SK-N-SH (cell line): ENCODE measurements around the gene NTNG1. TPM values are rescaled to one million over a fixed set of nuclear protein-coding genes. Genes with fewer than 3 reads are reported as not detected.

ENCODE experiments used
- CTCF ChIA-PET: fragments of 300-600, 350-600 bp; formaldehyde crosslinking; extraction: SDS; loops from one replicate; lab custom pipeline; 2021; lab: Yijun Ruan, JAX
- POLR2A ChIA-PET: fragments of 350-600 bp; sonication (Branson Sonifier 250); formaldehyde crosslinking; extraction: SDS; loops from one replicate; lab custom pipeline; 2020; ENCODE audit warnings: antibody characterized with exemption, inconsistent platforms; lab: Yijun Ruan, JAX
- DNase-seq: peaks from one replicate; pipeline ENCODE4 v3.0.0; 2012
- H2AFZ ChIP-seq: fragments of 200-600 bp; sonication (generic); 2 replicates; pipeline ENCODE4 v1.8.1; 2016; ENCODE audit warnings: antibody characterized with exemption, mild to moderate bottlenecking, low read depth
- H3F3A ChIP-seq: fragments of 200-600 bp; sonication (generic); replicated peaks from 2 replicates; pipeline ENCODE3; 2016; ENCODE audit warnings: antibody characterized with exemption, mild to moderate bottlenecking; ENCODE audit not compliant: insufficient read depth
- H3K27ac ChIP-seq, 2 experiments: fragments of 200-500 bp in 1 of 2; fragments of 200-600 bp in 1 of 2; sonication (Bioruptor generic) in 1 of 2; sonication (generic), shearing (Covaris generic) in 1 of 2; 2 replicates each; pipeline versions ENCODE4 v1.5.1 to v1.6.1; 2014 to 2016; ENCODE audit warnings: low read depth in 2 of 2, inconsistent platforms in 1 of 2, low read length in 1 of 2, mild to moderate bottlenecking in 1 of 2, mixed read lengths in 1 of 2
- H3K27me3 ChIP-seq: fragments of 200-600 bp; sonication (generic), shearing (Covaris generic); 2 replicates; pipeline ENCODE4 v1.6.1; 2016; ENCODE audit warnings: mixed run types; ENCODE audit not compliant: insufficient read depth
- H3K36me3 ChIP-seq, 2 experiments: fragments of 200-500 bp in 1 of 2; fragments of 200-600 bp in 1 of 2; sonication (Bioruptor generic) in 1 of 2; sonication (generic) in 1 of 2; replicated peaks in 1 of 2; 2 replicates each; pipeline versions ENCODE3 to v1.5.1; 2014 to 2016; ENCODE audit warnings: low read length in 1 of 2, mild to moderate bottlenecking in 1 of 2; ENCODE audit not compliant: insufficient read depth in 2 of 2, control insufficient read depth in 1 of 2
- H3K4me1 ChIP-seq, 2 experiments: fragments of 200-500 bp in 1 of 2; fragments of 200-600 bp in 1 of 2; sonication (Bioruptor generic) in 1 of 2; sonication (generic), shearing (Covaris generic) in 1 of 2; 2 replicates each; pipeline versions ENCODE4 v1.5.1 to v1.6.1; 2014 to 2016; ENCODE audit warnings: low read depth in 1 of 2, low read length in 1 of 2, mixed run types in 1 of 2; ENCODE audit not compliant: insufficient read depth in 2 of 2, control insufficient read depth in 1 of 2
- H3K4me2 ChIP-seq: fragments of 200-600 bp; sonication (generic), shearing (Covaris generic); 2 replicates; pipeline ENCODE4 v1.6.1; 2017; ENCODE audit warnings: mixed run types
- H3K4me3 ChIP-seq, 2 experiments: fragments of 200-500 bp in 1 of 2; fragments of 200-600 bp in 1 of 2; sonication (Bioruptor generic) in 1 of 2; sonication (generic), shearing (Covaris generic) in 1 of 2; 2 replicates each; pipeline versions ENCODE4 v1.5.1 to v1.8.1; 2014 to 2016; ENCODE audit warnings: low read depth in 2 of 2, inconsistent platforms in 1 of 2, low read length in 1 of 2, mild to moderate bottlenecking in 1 of 2, mixed read lengths in 1 of 2, moderate library complexity in 1 of 2
- H3K79me2 ChIP-seq: fragments of 200-600 bp; sonication (generic); 2 replicates; pipeline ENCODE4 v1.8.1; 2017; ENCODE audit warnings: mild to moderate bottlenecking; ENCODE audit not compliant: insufficient read depth
- H3K9ac ChIP-seq: fragments of 200-600 bp; sonication (generic); 2 replicates; pipeline ENCODE4 v1.6.1; 2017; ENCODE audit warnings: mixed run types
- H3K9me2 ChIP-seq: fragments of 200-600 bp; sonication (generic); 2 replicates; pipeline ENCODE4 v1.6.1; 2017; ENCODE audit warnings: mixed run types
- H3K9me3 ChIP-seq: fragments of 200-600 bp; sonication (generic); 2 replicates; pipeline ENCODE4 v1.6.1; 2017; ENCODE audit warnings: mixed run types, mild to moderate bottlenecking, moderate library complexity
- H4K20me1 ChIP-seq: fragments of 200-600 bp; sonication (generic); 2 replicates; pipeline ENCODE4 v1.6.1; 2017; ENCODE audit warnings: mild to moderate bottlenecking, mixed run types; ENCODE audit not compliant: insufficient read depth
- CHD2 ChIP-seq: fragments of 150-350 bp; IDR thresholded peaks from 2 replicates; pipeline ENCODE4 v1.6.1; 2018; ENCODE audit warnings: low read length; ENCODE audit not compliant: partially characterized antibody
- ELF1 ChIP-seq: IDR thresholded peaks from 2 replicates; pipeline ENCODE4 v1.4.0; 2012
- EP300 ChIP-seq, 2 experiments: IDR thresholded peaks; 2 replicates each; pipeline versions ENCODE4 v1.4.0 to v1.6.1; 2012; ENCODE audit warnings: borderline replicate concordance in 1 of 2, low read depth in 1 of 2, low read length in 1 of 2
- FOXM1 ChIP-seq: IDR thresholded peaks from 2 replicates; pipeline ENCODE4 v1.4.0; 2012; ENCODE audit warnings: low read depth, mild to moderate bottlenecking
- GABPA ChIP-seq: IDR thresholded peaks from 2 replicates; pipeline ENCODE4 v1.4.0; 2012; ENCODE audit warnings: low read depth, mild to moderate bottlenecking
- JUND ChIP-seq: IDR thresholded peaks from 2 replicates; pipeline ENCODE4 v1.4.0; 2012
- MEF2A ChIP-seq: IDR thresholded peaks from 2 replicates; pipeline ENCODE4 v1.4.0; 2012; ENCODE audit warnings: low read depth, borderline replicate concordance
- NFIC ChIP-seq: IDR thresholded peaks from 2 replicates; pipeline ENCODE4 v1.4.0; 2012; ENCODE audit warnings: borderline replicate concordance
- POLR2AphosphoS5 ChIP-seq: IDR thresholded peaks from 2 replicates; pipeline ENCODE4 v1.6.1; 2012; ENCODE audit warnings: low read depth, low read length
- RAD21 ChIP-seq: IDR thresholded peaks from 2 replicates; pipeline ENCODE4 v1.6.1; 2012; ENCODE audit warnings: mild to moderate bottlenecking, low read length
- RFX5 ChIP-seq: IDR thresholded peaks from 2 replicates; pipeline ENCODE4 v1.6.1; 2012; ENCODE audit warnings: mild to moderate bottlenecking, improper control_type of control experiment, low read length
- RXRA ChIP-seq: IDR thresholded peaks from 2 replicates; pipeline ENCODE4 v1.4.0; 2012; ENCODE audit warnings: low read depth, mild to moderate bottlenecking, borderline replicate concordance
- SIN3A ChIP-seq: IDR thresholded peaks from 2 replicates; pipeline ENCODE4 v1.6.1; 2012; ENCODE audit warnings: low read depth, mild to moderate bottlenecking, low read length, moderate library complexity, borderline replicate concordance
- TAF1 ChIP-seq: IDR thresholded peaks from 2 replicates; pipeline ENCODE4 v1.6.1; 2012; ENCODE audit warnings: low read depth, mild to moderate bottlenecking, low read length, moderate library complexity, borderline replicate concordance
- TEAD4 ChIP-seq: IDR thresholded peaks from 2 replicates; pipeline ENCODE4 v1.4.0; 2012; ENCODE audit warnings: mild to moderate bottlenecking, borderline replicate concordance; ENCODE audit not compliant: insufficient read depth
- YY1 ChIP-seq: IDR thresholded peaks from 2 replicates; pipeline ENCODE4 v1.4.0; 2012; ENCODE audit warnings: low read depth, mild to moderate bottlenecking
- WGBS: methylation state at CpG from one replicate; pipeline ENCODE4 v1.1.6; 2017; ENCODE audit warnings: low lambda C conversion rate; 5-methylcytosine and 5-hydroxymethylcytosine counted together
- polyA plus RNA-seq, 3 experiments: library from polyadenylated mRNA; depleted of rRNA; stranded (reverse); fragments of >200 nt; gene quantifications; 2 replicates each; pipeline ENCODE4 v1.2.3, GENCODE V29; 2012
- TF ChIP-seq, protein P1 (sequence below): IDR thresholded peaks from 2 replicates; pipeline ENCODE4 v1.4.0; 2012; ENCODE audit warnings: low read depth, borderline replicate concordance
- TF ChIP-seq, protein P2 (sequence below): IDR thresholded peaks from 2 replicates; pipeline ENCODE4 v1.4.0; 2012; ENCODE audit warnings: low read depth
- TF ChIP-seq, protein P3 (sequence below): fragments of 150-350 bp; IDR thresholded peaks from 2 replicates; pipeline ENCODE4 v1.6.1; 2016; ENCODE audit warnings: mild to moderate bottlenecking, low read depth, low read length
- TF ChIP-seq, protein P4 (sequence below): IDR thresholded peaks from 2 replicates; pipeline ENCODE4 v1.4.0; 2012; ENCODE audit warnings: low read depth, borderline replicate concordance
- TF ChIP-seq, protein P5 (sequence below): fragments of 150-350 bp; IDR thresholded peaks from 2 replicates; pipeline ENCODE4 v1.6.1; 2017; ENCODE audit warnings: antibody characterized with exemption, low read length, low read depth, borderline replicate concordance

NTNG1 gene
- polyA plus RNA-seq, 1 of the 3 experiments (the other 2 are of a cell fraction), result 0.03 TPM

DNA sequence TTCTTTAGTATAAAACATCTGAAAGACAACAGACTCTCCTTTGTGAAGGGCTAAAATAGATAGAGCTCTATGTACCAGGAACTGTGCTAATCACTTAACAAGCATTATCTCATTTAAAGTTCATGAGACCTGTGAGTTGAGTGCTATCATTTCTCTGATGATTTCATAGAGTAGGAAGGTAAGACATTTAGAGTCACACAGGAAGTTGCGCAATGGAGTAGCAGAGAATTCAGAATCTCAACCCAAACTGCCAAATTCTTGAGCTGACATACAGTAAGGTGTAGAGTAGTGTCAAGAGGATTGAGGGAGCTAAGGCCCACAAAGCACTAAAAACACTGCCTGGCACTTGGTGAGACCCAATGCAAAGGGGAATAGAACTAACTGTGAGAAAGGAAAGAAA, 384.3 kb downstream of the NTNG1 start (continued):
- no peak for TF ChIP-seq YY1
- TF ChIP-seq, protein P1, sequence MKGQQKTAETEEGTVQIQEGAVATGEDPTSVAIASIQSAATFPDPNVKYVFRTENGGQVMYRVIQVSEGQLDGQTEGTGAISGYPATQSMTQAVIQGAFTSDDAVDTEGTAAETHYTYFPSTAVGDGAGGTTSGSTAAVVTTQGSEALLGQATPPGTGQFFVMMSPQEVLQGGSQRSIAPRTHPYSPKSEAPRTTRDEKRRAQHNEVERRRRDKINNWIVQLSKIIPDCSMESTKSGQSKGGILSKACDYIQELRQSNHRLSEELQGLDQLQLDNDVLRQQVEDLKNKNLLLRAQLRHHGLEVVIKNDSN, result no peak
- TF ChIP-seq NFIC, result no peak
- no peak for TF ChIP-seq RAD21
- TF ChIP-seq, protein P2, sequence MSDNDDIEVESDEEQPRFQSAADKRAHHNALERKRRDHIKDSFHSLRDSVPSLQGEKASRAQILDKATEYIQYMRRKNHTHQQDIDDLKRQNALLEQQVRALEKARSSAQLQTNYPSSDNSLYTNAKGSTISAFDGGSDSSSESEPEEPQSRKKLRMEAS, result no peak
- no peak for TF ChIP-seq RXRA
- TF ChIP-seq, protein P3, sequence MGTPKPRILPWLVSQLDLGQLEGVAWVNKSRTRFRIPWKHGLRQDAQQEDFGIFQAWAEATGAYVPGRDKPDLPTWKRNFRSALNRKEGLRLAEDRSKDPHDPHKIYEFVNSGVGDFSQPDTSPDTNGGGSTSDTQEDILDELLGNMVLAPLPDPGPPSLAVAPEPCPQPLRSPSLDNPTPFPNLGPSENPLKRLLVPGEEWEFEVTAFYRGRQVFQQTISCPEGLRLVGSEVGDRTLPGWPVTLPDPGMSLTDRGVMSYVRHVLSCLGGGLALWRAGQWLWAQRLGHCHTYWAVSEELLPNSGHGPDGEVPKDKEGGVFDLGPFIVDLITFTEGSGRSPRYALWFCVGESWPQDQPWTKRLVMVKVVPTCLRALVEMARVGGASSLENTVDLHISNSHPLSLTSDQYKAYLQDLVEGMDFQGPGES, result no peak

DNA sequence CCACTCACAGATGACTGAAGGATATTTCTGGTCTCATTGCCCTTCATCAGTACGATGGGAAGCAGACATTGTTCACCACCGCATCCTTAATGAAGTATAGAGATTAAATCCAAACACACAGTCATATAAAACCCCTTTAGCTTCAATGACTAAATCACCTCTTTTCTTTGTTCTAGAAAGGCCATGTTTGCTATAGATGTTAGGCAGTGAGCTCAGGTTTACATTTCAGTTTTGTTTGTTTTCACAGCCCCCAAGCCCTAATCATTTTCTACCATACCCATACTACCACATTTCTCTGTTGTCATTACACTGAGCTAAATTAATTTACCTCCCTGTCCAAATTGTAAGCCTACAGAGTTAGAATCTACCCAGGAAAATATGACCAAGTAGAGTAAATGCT, 385.1 kb downstream of the NTNG1 start:
- DNase-seq, result no peak
- no peak for TF ChIP-seq NFIC
- TF ChIP-seq FOXM1, result no peak
- no peak for TF ChIP-seq GABPA
- no peak for TF ChIP-seq POLR2AphosphoS5
- TF ChIP-seq RFX5, result no peak
- no peak for TF ChIP-seq RAD21
- TF ChIP-seq, protein P4, sequence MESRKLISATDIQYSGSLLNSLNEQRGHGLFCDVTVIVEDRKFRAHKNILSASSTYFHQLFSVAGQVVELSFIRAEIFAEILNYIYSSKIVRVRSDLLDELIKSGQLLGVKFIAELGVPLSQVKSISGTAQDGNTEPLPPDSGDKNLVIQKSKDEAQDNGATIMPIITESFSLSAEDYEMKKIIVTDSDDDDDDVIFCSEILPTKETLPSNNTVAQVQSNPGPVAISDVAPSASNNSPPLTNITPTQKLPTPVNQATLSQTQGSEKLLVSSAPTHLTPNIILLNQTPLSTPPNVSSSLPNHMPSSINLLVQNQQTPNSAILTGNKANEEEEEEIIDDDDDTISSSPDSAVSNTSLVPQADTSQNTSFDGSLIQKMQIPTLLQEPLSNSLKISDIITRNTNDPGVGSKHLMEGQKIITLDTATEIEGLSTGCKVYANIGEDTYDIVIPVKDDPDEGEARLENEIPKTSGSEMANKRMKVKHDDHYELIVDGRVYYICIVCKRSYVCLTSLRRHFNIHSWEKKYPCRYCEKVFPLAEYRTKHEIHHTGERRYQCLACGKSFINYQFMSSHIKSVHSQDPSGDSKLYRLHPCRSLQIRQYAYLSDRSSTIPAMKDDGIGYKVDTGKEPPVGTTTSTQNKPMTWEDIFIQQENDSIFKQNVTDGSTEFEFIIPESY, result no peak
- no peak for TF ChIP-seq SIN3A
- TF ChIP-seq MEF2A, result no peak
- TF ChIP-seq, protein P5, sequence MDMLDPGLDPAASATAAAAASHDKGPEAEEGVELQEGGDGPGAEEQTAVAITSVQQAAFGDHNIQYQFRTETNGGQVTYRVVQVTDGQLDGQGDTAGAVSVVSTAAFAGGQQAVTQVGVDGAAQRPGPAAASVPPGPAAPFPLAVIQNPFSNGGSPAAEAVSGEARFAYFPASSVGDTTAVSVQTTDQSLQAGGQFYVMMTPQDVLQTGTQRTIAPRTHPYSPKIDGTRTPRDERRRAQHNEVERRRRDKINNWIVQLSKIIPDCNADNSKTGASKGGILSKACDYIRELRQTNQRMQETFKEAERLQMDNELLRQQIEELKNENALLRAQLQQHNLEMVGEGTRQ, result no peak
- no peak for TF ChIP-seq TAF1
- no peak for TF ChIP-seq JUND
- TF ChIP-seq, protein P3, result no peak
- TF ChIP-seq YY1, result no peak
- TF ChIP-seq, protein P1, result no peak
- no peak for TF ChIP-seq TEAD4
- TF ChIP-seq, protein P2, result no peak
- no peak for TF ChIP-seq CHD2
- TF ChIP-seq ELF1, result no peak
- no peak for TF ChIP-seq EP300 (IDR thresholded peaks at IDR 0.05; ENCODE audit: borderline replicate concordance in 1 of 2, low read depth in 1 of 2, low read length in 1 of 2)
- H3F3A ChIP-seq, result no peaks in the 10 kb centered on the region
- WGBS, result 57% methylated on average over 2 of the region's 2 CpGs
- no peaks in the 10 kb centered on the region for H4K20me1 ChIP-seq
- no peaks in the 10 kb centered on the region for H3K79me2 ChIP-seq
- no peak overlapping the region for H2AFZ ChIP-seq
- no peaks in the 10 kb centered on the region for H3K4me1 ChIP-seq
- no peak overlapping the region for H3K4me3 ChIP-seq
- H3K9ac ChIP-seq, result no peak overlapping the region
- ChIA-PET POLR2A (no interaction called here), CTCF (interaction anchor here (0.9 to 5.0 kb wide), 4 partner anchors 15 to 227 kb away, joined by 3 to 36 read pairs (median 5); no protein-coding TSS in a partner anchor)
- no peaks in the 10 kb centered on the region for H3K36me3 ChIP-seq
- H3K27ac ChIP-seq, result no peak overlapping the region
- H3K9me2 ChIP-seq, result no peaks in the 10 kb centered on the region
- H3K9me3 ChIP-seq, result no peaks in the 10 kb centered on the region
- H3K27me3 ChIP-seq, result no peaks in the 10 kb centered on the region
- no peak overlapping the region for H3K4me2 ChIP-seq
